CD4-positive, CD25-positive, alpha-beta regulatory T cell (primary cell): ENCODE data around the gene USP44. TPM values are rescaled to one million over a fixed set of nuclear protein-coding genes. Genes with fewer than 3 reads are reported as not detected.
A peak's percentile ranks its signal among the peaks of the same experiment; 100 is the strongest.

Experiments used
- ATAC-seq, 2 donors: fragments of 150-1000 bp; cut with Tn5 transposase; one replicate each; pipeline ENCODE4 v1.10.0; 2021; ENCODE audit warnings: low read depth in 2 of 2, moderate number of reproducible peaks in 2 of 2, moderate library complexity in 1 of 2
- DNase-seq, 3 donors: peaks; one replicate each; pipeline versions ENCODE4 v3.0.0 to v3.0.0-alpha.2; 2012 to 2022; ENCODE audit warnings: mixed read lengths in 1 of 3
- H3K27ac ChIP-seq: one replicate; pipeline ENCODE4 v1.7.0; 2013; ENCODE audit warnings: mild to moderate bottlenecking, low read length; ENCODE audit not compliant: insufficient read depth, poor library complexity, severe bottlenecking
- H3K27me3 ChIP-seq: one replicate; pipeline ENCODE4 v1.7.0; 2013; ENCODE audit warnings: low read length; ENCODE audit not compliant: control insufficient read depth, insufficient read depth
- H3K36me3 ChIP-seq: one replicate; pipeline ENCODE4 v1.7.0; 2013; ENCODE audit warnings: mild to moderate bottlenecking, low read length, moderate library complexity; ENCODE audit not compliant: control insufficient read depth, insufficient read depth
- H3K4me1 ChIP-seq: 2 replicates; pipeline ENCODE4 v1.7.0; 2013; ENCODE audit warnings: mild to moderate bottlenecking, low read length; ENCODE audit not compliant: insufficient read depth, control insufficient read depth, poor library complexity, severe bottlenecking
- H3K4me3 ChIP-seq: one replicate; pipeline ENCODE4 v1.7.0; 2013; ENCODE audit warnings: low read depth, mild to moderate bottlenecking, low read length, moderate library complexity
- H3K9me3 ChIP-seq, 2 experiments: 1 replicate in 1 of 2; 2 replicates in 1 of 2; pipeline ENCODE4 v1.7.0; 2013; ENCODE audit warnings: low read length in 2 of 2, mild to moderate bottlenecking in 1 of 2, moderate library complexity in 1 of 2; ENCODE audit not compliant: control insufficient read depth in 2 of 2
- H3K27ac Mint-ChIP-seq, 3 donors: one replicate each; pipeline ENCODE4 v1.8.0; 2020 to 2022; ENCODE audit warnings: mild to moderate bottlenecking in 3 of 3, mixed read lengths in 3 of 3, moderate library complexity in 2 of 3
- H3K27me3 Mint-ChIP-seq: one replicate; pipeline ENCODE4 v1.8.0; 2022; ENCODE audit warnings: mild to moderate bottlenecking, mixed read lengths
- H3K36me3 Mint-ChIP-seq: one replicate; pipeline ENCODE4 v1.8.0; 2020; ENCODE audit warnings: mixed read lengths
- H3K4me1 Mint-ChIP-seq, 4 donors: one replicate each; pipeline ENCODE4 v1.8.0; 2020 to 2022; ENCODE audit warnings: mixed read lengths in 4 of 4, mild to moderate bottlenecking in 1 of 4
- H3K4me3 Mint-ChIP-seq, 4 donors: one replicate each; pipeline ENCODE4 v1.8.0; 2020 to 2022; ENCODE audit warnings: mild to moderate bottlenecking in 4 of 4, mixed read lengths in 4 of 4, moderate library complexity in 3 of 4
- H3K9me3 Mint-ChIP-seq, 7 donors: one replicate each; pipeline ENCODE4 v1.8.0; 2020 to 2022; ENCODE audit warnings: mixed read lengths in 7 of 7, mild to moderate bottlenecking in 3 of 7, moderate library complexity in 2 of 7
- polyA plus RNA-seq, 4 donors: library from polyadenylated mRNA; unstranded; fragments of 300-500 nt; fragmentation: Illumina TruSeq; gene quantifications; one replicate each; pipeline ENCODE4 v1.2.3, GENCODE V29; 2021
- total RNA-seq: library from RNA; stranded (reverse); gene quantifications from one replicate; pipeline ENCODE4 v1.2.3, GENCODE V29; 2022

USP44 gene
- total and polyA plus RNA-seq, 5 donors from 2014 or later = 0.86 to 2.9 (median 1.7) TPM

GRCh38 chr12:95473231-95473883, 77.9 kb downstream of the USP44 start:
- Mint-ChIP-seq H3K4me1 (peaks cover 17 to 53% (median 39%) of the 10 kb centered on the region in 4 donors), H3K27ac (peak overlapping the region; percentile 95 to 100 (median 99)), H3K36me3 (peaks cover 19% of the 10 kb centered on the region), H3K27me3 (no peaks in the 10 kb centered on the region), H3K9me3 (no peaks in the 10 kb centered on the region), H3K4me3 (peak overlapping the region; percentile 94 to 100 (median 100))
- Histone ChIP-seq H3K4me1 (peaks cover 22% of the 10 kb centered on the region), H3K27me3 (no peaks in the 10 kb centered on the region), H3K9me3 (no peaks in the 10 kb centered on the region), H3K27ac (peak overlapping the region; percentile 76), H3K36me3 (peaks cover 19% of the 10 kb centered on the region), H3K4me3 (peak overlapping the region; percentile 90)
- DNase-seq (peak in 1 of 3 donors; percentile 61), ATAC-seq (peak; percentile 7 to 23)

DNA sequence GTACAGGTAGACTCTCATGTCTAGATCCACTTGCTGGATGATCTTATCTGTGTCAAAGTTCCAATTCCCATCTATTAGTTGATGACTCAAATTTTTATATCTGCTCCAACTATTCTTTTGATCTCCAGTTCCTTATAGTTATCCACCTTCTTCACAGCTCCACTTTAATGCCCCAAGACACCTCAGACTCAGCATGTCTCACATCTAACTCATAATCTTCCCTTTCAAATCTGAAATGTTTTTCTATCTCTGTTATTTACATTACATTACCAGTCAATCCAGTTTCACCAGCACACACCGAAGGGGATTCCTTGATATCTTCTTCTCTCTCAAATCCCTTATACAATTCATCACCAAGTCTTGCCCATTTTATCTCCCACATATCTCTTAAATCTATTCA, 81.0 kb downstream of the USP44 start:
- Mint-ChIP-seq H3K9me3 (no peaks in the 10 kb centered on the region), H3K4me1 (peaks cover 7 to 24% (median 17%) of the 10 kb centered on the region in 4 donors), H3K27me3 (peaks cover 10% of the 10 kb centered on the region), H3K4me3 (peak overlapping the region in 1 of 4 donors; percentile 30), H3K27ac (no peak overlapping the region), H3K36me3 (no peaks in the 10 kb centered on the region)
- H3K4me1 ChIP-seq = peaks cover 7% of the 10 kb centered on the region
- H3K36me3 ChIP-seq = no peaks in the 10 kb centered on the region
- H3K27ac ChIP-seq = no peak overlapping the region
- DNase-seq (no peak), ATAC-seq (no peak)
- no peaks in the 10 kb centered on the region for H3K9me3 ChIP-seq
- H3K4me3 ChIP-seq = no peak overlapping the region
- H3K27me3 ChIP-seq = no peaks in the 10 kb centered on the region

Other genes starting within 250 kb of the USP44 start
- 55.7 TPM for gene METAP2, start 77.3 kb downstream of the USP44 start, total RNA-seq
- gene METAP2, start 77.3 kb downstream of the USP44 start, polyA plus RNA-seq = 10 to 100 TPM; 33.9 to 42.0 (median 36.9) TPM
- not detected for gene NTN4, start 239.3 kb upstream of the USP44 start, total RNA-seq
- under 1 TPM in 1 of 4 donors, not detected in 3; 0.16 TPM for gene NTN4, start 239.3 kb upstream of the USP44 start, polyA plus RNA-seq